GM18498 (cell line): Measurements from ENCODE around the gene SDSL.

Source experiments
- ATAC-seq: cut with Tn5 transposase; IDR thresholded peaks from one replicate; pipeline ENCODE4 v1.9.1; 2021; ENCODE audit warnings: mild to moderate bottlenecking, moderate library complexity; ENCODE audit not compliant: unreplicated experiment

SDSL gene

GRCh38 chr12:113477842-113478215, 55.6 kb downstream of the SDSL start:
- ATAC-seq = no peak

- ATAC-seq = no peak
Measured at GRCh38 chr12:113478351-113479011, 56.3 kb downstream of the SDSL start.

GRCh38 chr12:113479216-113479589, 57.0 kb downstream of the SDSL start:
- no peak for ATAC-seq

- no peak for ATAC-seq
Measured at GRCh38 chr12:113479590-113480335, 57.6 kb downstream of the SDSL start.

GRCh38 chr12:113480336-113480971, 58.3 kb downstream of the SDSL start:
- ATAC-seq = no peak

GRCh38 chr12:113482334-113482733, 60.2 kb downstream of the SDSL start:
- no peak for ATAC-seq

GRCh38 chr12:113485330-113485729, 63.1 kb downstream of the SDSL start:
- ATAC-seq = no peak

GRCh38 chr12:113486722-113487121, 64.5 kb downstream of the SDSL start:
- no peak for ATAC-seq
